Measurements from ENCODE around the gene OTULIN.

The OTULIN gene

DNA sequence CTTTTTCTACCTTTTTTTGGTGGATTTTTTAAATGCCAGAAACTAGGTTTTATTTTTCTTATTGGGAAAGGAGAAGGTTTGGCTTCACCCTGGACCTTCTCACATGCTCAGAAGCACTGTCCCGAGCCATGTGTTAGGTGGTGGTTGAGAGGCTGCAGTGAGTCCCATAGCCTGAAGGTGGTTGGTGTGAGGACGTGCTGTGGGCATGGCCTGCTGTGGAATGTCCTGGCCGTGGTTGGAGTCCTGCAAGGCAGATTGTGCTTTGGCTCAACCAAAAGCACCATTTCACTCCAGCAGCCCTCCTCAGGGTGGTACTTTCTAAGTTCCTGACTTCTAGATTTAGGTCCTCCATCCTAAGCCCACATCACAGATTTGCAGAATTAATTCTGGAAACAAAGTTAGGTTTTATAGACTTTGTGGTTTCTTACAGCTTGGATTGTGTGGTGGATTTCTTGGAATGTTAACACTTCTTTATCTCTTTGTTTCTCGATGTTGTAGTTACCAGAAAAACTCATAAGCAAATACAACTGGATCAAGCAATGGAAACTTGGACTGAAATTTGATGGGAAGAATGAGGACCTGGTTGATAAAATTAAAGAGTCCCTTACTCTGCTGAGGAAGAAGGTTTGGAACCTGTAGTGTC lies 22.6 kb downstream of the OTULIN start:
- no peak for ATAC-seq
- TF ChIP-seq ZNF70 (CRISPR knock-in tag; IDR thresholded peaks at IDR 0.05), result no peak

DNA sequence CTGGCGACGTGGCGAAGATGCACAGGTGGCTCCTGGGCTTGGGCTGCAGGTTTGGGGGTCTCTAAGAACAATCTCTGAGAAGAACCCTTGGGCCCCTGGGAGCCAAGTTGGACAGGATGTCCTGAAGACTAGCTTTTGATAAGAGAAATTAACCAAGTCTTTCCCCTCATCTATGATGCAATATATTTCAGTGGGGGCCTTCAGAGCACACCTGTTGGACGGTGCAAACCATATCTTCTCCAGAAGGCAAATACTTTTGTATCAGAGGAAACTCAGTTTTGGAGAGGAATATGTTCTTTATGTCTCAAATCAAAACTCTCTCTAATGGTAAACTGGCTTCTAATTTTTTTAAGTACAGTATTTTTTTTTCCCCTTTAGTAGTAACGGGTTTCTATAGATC lies 28.6 kb downstream of the OTULIN start:
- ATAC-seq, result no peak
- TF ChIP-seq ZFP3 (CRISPR knock-in tag; IDR thresholded peaks at IDR 0.05) (no peak), CSDC2 (CRISPR knock-in tag; IDR thresholded peaks at IDR 0.05) (no peak), ESRRG (CRISPR knock-in tag; IDR thresholded peaks at IDR 0.05) (no peak), ARNTL (CRISPR knock-in tag; IDR thresholded peaks at IDR 0.05; ENCODE audit: borderline replicate concordance, low read depth) (no peak), ZNF565 (CRISPR knock-in tag; conservative IDR thresholded peaks at IDR 0.05; ENCODE audit: low read depth) (no peak), BACH2 (CRISPR knock-in tag; IDR thresholded peaks at IDR 0.05; ENCODE audit: borderline replicate concordance) (no peak), ZC3H10 (CRISPR knock-in tag; IDR thresholded peaks at IDR 0.05) (no peak), ZNF70 (CRISPR knock-in tag; IDR thresholded peaks at IDR 0.05) (no peak), PPARA (CRISPR knock-in tag; IDR thresholded peaks at IDR 0.05; ENCODE audit: borderline replicate concordance) (no peak), ZFP30 (CRISPR knock-in tag; IDR thresholded peaks at IDR 0.05) (no peak), SNAI2 (CRISPR knock-in tag; IDR thresholded peaks at IDR 0.05) (no peak), ZNF8 (CRISPR knock-in tag; IDR thresholded peaks at IDR 0.05) (no peak), TCF4 (CRISPR knock-in tag; IDR thresholded peaks at IDR 0.05; ENCODE audit: borderline replicate concordance) (no peak), GLIS3 (CRISPR knock-in tag; IDR thresholded peaks at IDR 0.05) (no peak), OSR1 (CRISPR knock-in tag; IDR thresholded peaks at IDR 0.05) (no peak), RARB (CRISPR knock-in tag; IDR thresholded peaks at IDR 0.05) (no peak)
- TF ChIP-seq, protein P1, sequence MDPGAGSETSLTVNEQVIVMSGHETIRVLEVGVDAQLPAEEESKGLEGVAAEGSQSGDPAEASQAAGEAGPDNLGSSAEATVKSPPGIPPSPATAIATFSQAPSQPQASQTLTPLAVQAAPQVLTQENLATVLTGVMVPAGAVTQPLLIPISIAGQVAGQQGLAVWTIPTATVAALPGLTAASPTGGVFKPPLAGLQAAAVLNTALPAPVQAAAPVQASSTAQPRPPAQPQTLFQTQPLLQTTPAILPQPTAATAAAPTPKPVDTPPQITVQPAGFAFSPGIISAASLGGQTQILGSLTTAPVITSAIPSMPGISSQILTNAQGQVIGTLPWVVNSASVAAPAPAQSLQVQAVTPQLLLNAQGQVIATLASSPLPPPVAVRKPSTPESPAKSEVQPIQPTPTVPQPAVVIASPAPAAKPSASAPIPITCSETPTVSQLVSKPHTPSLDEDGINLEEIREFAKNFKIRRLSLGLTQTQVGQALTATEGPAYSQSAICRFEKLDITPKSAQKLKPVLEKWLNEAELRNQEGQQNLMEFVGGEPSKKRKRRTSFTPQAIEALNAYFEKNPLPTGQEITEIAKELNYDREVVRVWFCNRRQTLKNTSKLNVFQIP (CRISPR knock-in tag; IDR thresholded peaks at IDR 0.05; ENCODE audit: borderline replicate concordance, low read depth), result no peak
- TF ChIP-seq, protein P2, sequence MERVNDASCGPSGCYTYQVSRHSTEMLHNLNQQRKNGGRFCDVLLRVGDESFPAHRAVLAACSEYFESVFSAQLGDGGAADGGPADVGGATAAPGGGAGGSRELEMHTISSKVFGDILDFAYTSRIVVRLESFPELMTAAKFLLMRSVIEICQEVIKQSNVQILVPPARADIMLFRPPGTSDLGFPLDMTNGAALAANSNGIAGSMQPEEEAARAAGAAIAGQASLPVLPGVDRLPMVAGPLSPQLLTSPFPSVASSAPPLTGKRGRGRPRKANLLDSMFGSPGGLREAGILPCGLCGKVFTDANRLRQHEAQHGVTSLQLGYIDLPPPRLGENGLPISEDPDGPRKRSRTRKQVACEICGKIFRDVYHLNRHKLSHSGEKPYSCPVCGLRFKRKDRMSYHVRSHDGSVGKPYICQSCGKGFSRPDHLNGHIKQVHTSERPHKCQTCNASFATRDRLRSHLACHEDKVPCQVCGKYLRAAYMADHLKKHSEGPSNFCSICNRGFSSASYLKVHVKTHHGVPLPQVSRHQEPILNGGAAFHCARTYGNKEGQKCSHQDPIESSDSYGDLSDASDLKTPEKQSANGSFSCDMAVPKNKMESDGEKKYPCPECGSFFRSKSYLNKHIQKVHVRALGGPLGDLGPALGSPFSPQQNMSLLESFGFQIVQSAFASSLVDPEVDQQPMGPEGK (CRISPR knock-in tag; IDR thresholded peaks at IDR 0.05; ENCODE audit: borderline replicate concordance), result no peak
- TF ChIP-seq, protein P3, sequence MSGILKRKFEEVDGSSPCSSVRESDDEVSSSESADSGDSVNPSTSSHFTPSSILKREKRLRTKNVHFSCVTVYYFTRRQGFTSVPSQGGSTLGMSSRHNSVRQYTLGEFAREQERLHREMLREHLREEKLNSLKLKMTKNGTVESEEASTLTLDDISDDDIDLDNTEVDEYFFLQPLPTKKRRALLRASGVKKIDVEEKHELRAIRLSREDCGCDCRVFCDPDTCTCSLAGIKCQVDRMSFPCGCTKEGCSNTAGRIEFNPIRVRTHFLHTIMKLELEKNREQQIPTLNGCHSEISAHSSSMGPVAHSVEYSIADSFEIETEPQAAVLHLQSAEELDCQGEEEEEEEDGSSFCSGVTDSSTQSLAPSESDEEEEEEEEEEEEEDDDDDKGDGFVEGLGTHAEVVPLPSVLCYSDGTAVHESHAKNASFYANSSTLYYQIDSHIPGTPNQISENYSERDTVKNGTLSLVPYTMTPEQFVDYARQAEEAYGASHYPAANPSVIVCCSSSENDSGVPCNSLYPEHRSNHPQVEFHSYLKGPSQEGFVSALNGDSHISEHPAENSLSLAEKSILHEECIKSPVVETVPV (CRISPR knock-in tag; IDR thresholded peaks at IDR 0.05), result no peak
- TF ChIP-seq, protein P4, sequence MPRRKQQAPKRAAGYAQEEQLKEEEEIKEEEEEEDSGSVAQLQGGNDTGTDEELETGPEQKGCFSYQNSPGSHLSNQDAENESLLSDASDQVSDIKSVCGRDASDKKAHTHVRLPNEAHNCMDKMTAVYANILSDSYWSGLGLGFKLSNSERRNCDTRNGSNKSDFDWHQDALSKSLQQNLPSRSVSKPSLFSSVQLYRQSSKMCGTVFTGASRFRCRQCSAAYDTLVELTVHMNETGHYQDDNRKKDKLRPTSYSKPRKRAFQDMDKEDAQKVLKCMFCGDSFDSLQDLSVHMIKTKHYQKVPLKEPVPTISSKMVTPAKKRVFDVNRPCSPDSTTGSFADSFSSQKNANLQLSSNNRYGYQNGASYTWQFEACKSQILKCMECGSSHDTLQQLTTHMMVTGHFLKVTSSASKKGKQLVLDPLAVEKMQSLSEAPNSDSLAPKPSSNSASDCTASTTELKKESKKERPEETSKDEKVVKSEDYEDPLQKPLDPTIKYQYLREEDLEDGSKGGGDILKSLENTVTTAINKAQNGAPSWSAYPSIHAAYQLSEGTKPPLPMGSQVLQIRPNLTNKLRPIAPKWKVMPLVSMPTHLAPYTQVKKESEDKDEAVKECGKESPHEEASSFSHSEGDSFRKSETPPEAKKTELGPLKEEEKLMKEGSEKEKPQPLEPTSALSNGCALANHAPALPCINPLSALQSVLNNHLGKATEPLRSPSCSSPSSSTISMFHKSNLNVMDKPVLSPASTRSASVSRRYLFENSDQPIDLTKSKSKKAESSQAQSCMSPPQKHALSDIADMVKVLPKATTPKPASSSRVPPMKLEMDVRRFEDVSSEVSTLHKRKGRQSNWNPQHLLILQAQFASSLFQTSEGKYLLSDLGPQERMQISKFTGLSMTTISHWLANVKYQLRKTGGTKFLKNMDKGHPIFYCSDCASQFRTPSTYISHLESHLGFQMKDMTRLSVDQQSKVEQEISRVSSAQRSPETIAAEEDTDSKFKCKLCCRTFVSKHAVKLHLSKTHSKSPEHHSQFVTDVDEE (CRISPR knock-in tag; IDR thresholded peaks at IDR 0.05), result no peak

DNA sequence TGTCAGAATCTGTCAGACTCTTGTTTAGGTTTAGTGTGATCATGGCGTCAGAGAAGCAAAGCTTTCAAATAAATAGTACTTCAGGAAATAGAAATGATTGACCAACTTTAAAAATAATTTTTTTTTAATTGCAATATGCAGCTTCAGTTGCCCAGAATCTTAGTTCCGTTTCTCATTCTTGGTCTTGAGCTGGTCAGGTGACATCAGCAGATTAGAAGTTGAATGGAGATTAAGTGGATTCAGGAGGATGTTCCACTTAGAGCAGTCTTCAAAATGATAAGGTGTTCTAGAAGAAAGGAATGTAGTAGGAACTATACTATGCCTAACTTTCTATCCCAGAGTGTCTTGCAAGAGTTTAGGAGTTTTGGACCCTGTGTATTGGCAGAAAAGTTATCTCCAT lies 30.6 kb downstream of the OTULIN start:
- no peak for ATAC-seq
- TF ChIP-seq ZFP3 (CRISPR knock-in tag; IDR thresholded peaks at IDR 0.05), result no peak
- no peak for TF ChIP-seq RARB (CRISPR knock-in tag; IDR thresholded peaks at IDR 0.05)
- TF ChIP-seq TCF4 (CRISPR knock-in tag; IDR thresholded peaks at IDR 0.05; ENCODE audit: borderline replicate concordance), result no peak
- no peak for TF ChIP-seq ZC3H10 (CRISPR knock-in tag; IDR thresholded peaks at IDR 0.05)
- TF ChIP-seq ESRRG (CRISPR knock-in tag; IDR thresholded peaks at IDR 0.05), result no peak
- TF ChIP-seq, protein P4 (CRISPR knock-in tag; IDR thresholded peaks at IDR 0.05), result no peak
- no peak for TF ChIP-seq ZNF8 (CRISPR knock-in tag; IDR thresholded peaks at IDR 0.05)
- TF ChIP-seq SNAI2 (CRISPR knock-in tag; IDR thresholded peaks at IDR 0.05), result no peak
- TF ChIP-seq ARNTL (CRISPR knock-in tag; IDR thresholded peaks at IDR 0.05; ENCODE audit: borderline replicate concordance, low read depth), result no peak
- TF ChIP-seq ISL1 (CRISPR knock-in tag; IDR thresholded peaks at IDR 0.05), result no peak
- TF ChIP-seq PPARA (CRISPR knock-in tag; IDR thresholded peaks at IDR 0.05; ENCODE audit: borderline replicate concordance), result no peak
- TF ChIP-seq ZNF70 (CRISPR knock-in tag; IDR thresholded peaks at IDR 0.05), result no peak
- TF ChIP-seq ZFP30 (CRISPR knock-in tag; IDR thresholded peaks at IDR 0.05), result no peak
- no peak for TF ChIP-seq OSR1 (CRISPR knock-in tag; IDR thresholded peaks at IDR 0.05)
- TF ChIP-seq, protein P3 (CRISPR knock-in tag; IDR thresholded peaks at IDR 0.05), result no peak
- TF ChIP-seq BACH2 (CRISPR knock-in tag; IDR thresholded peaks at IDR 0.05; ENCODE audit: borderline replicate concordance), result no peak
- no peak for TF ChIP-seq CSDC2 (CRISPR knock-in tag; IDR thresholded peaks at IDR 0.05)

Data from SK-N-SH treated with all-trans-retinoic acid at 6 μM for 48 hours (cell line).